Posterior cingulate gyrus (tissue), 11 donors: ENCODE data around the gene NFASC.

ENCODE experiments used
- DNase-seq, 10 donors: peaks; one replicate each; pipeline versions ENCODE4 v3.0.0 to v3.0.0-alpha.2; 2020 to 2021; ENCODE audit warnings: mixed read lengths in 3 of 10
- intact Hi-C: fragments of 100-400 bp; cut with DNase I; formaldehyde crosslinking; loops from one replicate; pipeline ENCODE4 v1.15.1; 2023

Gene NFASC

DNA sequence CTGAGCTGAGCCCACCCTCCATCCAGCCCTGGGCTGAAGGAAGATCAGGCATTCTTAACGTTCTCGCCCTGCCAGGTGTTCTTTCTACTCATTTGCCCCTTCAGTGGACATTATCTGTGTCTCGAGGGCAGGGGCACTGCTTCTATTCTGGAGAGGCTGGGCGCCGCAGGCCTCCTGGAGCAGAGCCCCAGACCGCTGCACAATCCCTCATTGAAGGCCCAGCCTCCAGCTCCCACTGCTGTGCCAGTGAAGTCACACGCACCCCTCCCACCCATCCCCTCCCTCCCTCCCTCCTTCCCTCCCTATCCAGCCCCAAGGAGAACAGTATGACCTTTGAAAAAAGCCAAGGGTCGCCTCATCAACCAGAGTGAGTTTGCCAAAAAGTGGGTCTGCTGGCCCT lies 76.7 kb downstream of the NFASC start:
- intact Hi-C loops = no loop called here
- DNase-seq = peak in 2 of 10 donors; percentile 56 to 88

DNA sequence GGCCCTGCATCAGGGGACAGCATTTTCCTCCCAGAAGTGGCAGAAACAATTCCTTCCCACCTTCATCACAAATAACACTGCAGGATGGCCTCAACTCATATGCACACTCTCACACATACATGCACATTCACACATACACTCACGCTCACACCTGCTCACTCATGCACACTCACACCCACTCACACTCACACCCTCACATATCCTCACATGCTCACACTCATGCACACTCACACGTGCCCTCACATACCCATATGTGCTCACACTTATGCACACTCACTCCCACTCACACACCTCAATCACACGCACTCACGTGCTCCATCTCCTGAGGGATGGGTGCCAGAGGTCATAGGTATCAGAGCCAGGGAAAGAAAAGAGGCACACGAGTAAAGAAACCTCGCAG lies 77.1 kb downstream of the NFASC start:
- DNase-seq = no peak
- intact Hi-C loops = no loop called here

DNA sequence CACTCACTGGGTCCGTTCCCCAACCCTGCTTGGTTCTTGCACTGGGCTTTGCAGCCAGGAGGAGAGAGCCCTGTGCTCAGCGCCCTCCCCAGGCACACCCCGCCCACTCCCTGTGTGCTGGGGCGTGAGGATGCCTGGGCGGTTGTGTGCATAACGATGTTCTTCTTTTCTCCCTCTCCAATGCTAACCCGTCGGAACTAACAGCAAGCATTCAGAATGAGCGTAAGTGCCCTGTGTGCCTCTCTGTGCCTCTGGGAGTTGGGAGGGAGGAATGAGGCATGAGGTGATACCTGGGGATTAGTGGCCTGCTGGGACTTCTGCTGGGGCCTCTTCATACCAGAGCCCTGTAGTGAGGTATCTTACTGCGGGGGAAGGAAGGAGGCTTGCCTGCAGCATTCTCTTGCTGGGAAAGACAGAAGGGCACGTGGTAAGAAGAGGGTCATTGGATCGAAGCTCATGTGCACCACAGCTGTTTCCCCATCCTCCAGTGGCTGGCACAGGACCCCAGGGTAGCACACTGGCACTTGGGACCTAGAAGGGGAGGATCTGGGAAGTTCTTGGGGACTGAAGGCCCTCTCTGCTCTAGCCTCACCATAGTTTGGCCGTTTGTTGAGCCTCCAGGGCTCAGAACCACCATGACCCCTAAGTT lies 79.8 kb downstream of the NFASC start:
- peak in 5 of 10 donors; percentile 42 to 93 (median 83) for DNase-seq
- intact Hi-C loops = no loop called here

DNA sequence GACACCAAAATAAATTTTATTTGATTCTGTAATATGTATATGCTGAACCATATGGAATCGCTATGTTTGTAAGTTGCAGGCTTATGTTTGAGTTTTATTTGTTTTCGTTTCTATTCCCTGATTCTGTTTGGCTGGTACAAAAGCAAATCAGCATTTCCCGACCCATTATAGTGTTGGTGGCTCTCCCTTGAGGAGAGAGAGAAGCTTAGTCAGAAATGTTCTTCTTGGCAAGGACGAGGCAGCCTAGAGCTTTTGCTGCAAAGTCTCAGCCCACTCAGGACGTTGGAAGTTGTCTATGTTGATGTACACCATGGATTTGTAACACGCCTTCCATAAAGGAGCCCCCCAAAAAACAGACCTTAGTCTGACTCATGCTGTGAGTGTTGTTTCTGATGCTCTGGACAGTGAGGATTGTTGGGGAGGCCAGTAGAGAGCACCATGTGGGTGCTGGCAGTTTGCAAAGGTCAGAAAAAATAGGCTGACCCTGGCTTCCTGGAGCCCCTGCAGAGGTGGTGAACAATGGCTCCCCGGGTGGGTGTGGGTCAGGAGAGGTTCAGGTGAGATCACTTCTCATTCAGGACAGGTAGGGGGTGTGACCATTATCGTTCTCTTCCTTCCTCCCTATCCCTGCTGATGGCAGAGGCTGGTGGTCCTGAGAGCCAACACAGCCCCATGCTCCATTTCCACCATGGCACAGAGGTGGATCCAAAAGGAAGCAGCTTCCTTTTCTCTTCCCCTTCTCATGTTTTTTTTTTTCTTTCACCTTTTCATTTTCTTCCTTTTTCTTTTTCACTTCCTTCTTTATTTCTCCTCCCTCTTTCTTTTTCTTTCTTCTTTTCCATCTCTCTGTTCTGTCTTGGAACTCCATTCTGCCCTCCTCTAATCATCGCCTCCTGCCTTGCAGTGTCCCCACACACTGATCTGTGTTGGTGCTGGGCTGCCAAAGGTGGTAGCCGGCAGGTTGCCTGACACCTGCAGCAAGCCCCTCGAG lies 88.0 kb downstream of the NFASC start:
- DNase-seq = peak in 1 of 10 donors; percentile 80
- intact Hi-C loops = no loop called here

DNA sequence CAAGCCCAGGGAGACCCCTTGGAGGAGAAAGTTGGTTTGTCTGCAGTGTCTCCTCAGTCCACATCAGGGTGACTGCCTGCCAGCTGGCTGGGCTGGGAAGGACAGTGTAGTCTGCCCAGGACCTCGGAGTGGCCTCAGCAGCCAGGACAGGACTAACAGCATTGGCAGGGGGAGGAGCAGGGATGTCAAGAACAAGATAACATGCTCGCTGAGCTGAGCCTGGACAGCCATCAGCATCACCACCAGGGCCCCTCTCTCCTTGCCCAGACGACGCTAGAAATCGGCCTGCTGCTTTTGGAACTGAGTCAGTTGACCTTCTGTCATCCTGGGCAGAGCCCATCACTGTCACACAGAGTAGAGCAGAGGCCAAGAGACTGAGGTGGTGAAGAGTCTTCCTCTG lies 88.7 kb downstream of the NFASC start:
- peak in 1 of 10 donors; percentile 86 for DNase-seq

DNA sequence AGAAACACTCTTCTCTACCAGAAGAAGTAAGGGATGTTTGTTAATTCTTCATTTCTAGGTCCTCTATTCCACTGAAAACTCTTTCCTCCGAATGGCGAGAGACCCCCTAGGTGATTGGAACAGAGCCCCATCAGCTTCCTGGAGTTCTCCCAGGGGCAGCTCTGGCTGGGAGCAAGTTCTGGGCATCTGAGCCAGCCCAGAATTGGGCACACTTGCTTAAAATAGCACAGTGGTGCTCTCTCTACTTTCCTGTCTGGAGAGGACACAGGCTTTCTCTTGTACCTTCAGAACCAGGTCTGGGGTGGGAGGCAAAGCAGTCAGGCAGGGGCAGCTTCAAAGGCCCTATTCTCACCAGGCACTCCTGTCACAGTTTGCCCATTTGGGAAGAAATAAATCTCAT lies 89.2 kb downstream of the NFASC start:
- intact Hi-C loops = no loop called here
- peak in 1 of 10 donors; percentile 45 for DNase-seq

More for the DNA sequence above, 88.7 kb downstream of the NFASC start:
- intact Hi-C loops = no loop called here

DNA sequence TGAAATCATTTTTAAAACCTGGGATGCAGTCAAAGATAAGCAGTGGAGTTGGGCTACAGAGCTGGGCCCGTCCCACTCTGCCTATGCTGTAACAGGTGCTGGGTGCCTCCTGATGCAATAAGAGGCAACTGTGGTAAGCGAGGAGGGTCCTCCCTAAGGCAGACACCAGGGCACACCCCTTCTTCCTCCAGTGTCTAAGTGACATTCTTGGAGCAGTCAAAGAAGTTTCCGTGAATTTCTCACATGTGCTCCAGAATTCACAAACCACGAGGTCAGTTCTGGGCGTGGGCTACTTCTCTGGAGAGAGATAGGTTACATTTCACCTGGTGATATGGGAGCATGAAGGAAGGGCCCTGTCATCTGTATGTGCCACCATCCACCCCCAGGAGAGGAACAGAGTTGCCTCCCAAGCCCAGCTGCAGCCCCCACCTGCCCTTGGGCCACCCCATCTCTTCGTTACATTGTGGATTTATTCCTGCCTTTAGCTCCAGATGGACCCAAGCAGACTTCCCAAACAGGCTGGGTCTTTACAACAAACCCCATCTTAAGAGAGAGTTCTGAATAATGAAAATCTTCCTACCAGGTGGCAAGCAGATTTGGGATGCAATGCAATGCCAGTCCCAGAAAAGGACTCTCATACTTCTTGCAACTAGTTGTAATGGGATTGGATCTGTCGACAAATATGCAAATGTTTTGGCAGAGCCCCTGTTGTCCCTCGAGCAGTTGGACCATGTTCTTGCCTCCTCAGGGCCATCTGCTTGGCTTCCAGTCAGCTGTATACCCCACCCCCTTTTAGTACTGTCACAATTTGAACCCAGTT lies 89.9 kb downstream of the NFASC start:
- peak in 1 of 10 donors; percentile 45 for DNase-seq
- intact Hi-C loops = no loop called here

DNA sequence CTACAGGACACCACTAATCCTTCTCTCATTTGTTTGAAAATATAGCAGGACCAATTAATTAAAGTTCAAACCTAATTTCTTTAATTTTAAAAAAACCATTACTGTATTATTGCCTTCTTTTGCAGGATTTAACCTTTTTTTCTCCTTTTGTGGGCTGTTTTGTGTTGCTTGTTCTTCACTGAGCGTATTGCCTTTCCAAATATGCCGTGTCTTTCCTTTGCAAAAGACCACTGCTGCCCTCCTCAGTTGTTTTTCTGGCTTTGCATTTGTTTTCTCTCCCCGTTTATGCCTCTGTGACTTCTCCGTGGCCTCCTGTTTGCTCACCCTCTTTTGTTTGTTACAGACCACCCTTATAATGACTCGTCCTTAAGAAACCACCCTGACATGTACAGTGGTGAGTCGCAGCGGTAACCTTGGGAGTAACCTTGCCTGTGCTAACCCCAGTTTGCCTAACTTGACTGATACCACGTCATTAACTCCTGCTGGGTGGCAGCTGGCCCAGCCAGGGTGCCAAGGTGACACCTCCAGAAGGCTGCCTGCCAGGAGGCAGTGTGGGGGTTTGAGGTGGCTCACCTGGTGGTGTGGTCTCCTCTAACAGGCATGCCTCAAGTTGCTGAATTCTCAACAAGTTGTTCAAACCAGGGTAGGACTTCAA lies 91.2 kb downstream of the NFASC start:
- DNase-seq = peak in 1 of 10 donors; percentile 22
- intact Hi-C loops = no loop called here

DNA sequence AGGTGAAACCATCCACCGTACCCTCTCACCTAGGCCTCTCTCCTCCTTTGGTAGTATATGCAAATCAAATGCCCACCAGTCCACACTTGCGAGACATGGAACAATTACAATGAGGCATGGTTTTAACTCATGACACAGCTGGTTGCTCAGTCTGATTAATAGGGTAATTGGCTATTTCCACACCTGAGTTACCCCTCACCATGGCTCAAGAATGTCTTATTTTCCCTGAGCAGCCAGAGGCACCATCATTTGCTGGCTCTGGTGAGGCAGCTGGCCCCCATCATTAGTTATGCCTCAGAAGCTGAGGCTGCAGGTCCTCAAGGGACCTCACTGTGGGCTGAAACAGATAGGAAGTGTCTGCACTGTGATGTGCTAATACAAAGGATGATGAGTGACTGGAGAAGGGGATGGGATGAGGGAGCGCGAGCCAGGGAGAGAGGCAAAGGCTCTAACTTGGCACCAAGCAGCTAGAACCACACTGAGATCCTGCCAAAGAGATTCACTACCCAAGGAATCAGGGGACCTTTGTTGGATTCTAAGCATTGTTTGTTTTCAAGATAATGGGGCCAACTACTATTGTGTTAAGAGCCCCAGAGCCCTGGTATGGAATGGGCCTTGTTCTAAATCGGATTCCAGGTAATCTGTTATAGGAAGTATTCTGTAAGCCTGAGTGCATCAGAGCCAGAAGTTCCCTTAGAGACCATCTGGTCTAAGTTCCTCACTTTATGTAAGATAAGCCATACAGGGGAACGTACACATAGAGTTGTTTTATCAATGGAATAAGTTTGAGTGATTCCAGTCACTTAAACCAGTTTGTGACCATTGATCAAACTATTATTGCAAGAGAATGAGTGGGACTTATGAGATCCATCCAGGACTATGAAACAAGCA lies 92.3 kb downstream of the NFASC start:
- no peak for DNase-seq
- intact Hi-C loops = no loop called here

DNA sequence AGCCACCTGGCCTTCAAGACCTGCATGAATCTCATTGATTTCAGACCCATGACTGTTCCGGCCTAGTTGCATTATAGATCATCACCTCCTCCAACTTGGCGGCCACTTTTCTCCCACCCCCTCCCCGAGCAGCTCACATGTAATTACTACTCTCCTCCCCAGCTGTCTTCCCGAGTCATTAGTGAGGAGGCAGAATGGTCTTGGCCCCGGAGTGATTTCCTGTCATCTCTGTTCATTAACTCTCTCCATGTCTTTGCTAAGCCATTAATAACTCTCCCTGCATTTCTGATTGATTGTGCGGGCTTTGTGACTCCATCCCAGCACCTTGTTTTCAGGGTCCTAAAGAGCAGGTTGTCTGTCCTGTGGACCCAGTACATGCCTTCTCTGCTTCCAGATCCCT lies 96.8 kb downstream of the NFASC start:
- intact Hi-C loops = no loop called here

DNA sequence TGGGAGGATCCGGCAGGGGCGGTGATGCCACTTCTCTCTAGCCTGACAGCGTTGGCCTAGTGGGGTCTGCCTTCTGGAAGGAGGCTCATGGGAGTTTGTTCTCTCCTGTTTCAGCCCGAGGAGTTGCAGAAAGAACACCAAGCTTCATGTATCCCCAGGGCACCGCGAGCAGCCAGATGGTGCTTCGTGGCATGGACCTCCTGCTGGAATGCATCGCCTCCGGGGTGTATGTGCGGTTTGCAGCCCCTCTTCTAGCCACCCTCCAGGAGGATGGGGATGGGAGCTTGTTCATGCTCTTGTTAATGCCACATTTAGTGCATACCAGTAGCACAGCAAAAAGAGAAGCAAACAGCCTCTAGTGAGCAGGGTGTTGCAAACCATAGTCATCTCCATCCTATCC lies 97.5 kb downstream of the NFASC start:
- DNase-seq = peak in 1 of 10 donors; percentile 67
- intact Hi-C loops = no loop called here

More for the DNA sequence above, 96.8 kb downstream of the NFASC start:
- no peak for DNase-seq

DNA sequence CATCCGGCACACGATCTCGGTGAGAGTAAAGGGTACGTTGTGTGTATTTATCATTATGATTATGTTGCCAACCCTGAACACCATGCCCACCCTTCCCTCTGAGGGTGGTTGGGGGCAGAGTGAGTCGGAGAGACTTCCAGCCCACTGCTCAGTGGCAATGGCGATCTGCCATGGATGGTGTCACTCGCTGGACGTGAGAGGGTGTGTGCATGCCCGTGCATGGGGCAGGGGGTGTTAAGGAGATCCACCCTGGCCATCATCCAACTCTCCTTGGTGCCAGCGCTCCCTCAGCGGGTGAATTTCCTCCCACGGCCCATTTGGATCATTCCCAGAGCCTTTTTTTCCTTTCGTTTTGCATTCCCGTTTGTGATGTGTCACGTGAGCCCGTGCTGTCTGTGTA lies 98.3 kb downstream of the NFASC start:
- intact Hi-C loops = no loop called here
- no peak for DNase-seq

DNA sequence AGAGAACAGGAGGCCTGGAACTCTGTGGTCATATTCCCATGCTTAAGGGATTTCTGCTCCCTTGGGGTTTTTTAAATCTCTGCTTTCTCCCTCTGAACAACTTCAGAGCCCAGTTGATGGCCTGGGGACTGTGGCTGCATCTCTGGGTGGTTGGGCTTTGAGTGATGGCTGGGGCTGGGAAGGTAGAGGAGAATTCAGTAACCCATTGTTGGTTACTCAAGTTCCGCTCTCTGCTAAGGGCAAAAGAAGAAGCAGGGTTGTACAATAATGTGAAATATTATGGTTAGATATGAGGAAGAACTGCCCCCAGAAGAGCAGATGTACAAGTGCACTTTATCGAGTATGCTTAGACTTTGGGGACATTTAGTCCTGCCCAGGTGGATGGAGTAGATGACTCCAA lies 100.3 kb downstream of the NFASC start:
- no peak for DNase-seq
- intact Hi-C loops = no loop called here

DNA sequence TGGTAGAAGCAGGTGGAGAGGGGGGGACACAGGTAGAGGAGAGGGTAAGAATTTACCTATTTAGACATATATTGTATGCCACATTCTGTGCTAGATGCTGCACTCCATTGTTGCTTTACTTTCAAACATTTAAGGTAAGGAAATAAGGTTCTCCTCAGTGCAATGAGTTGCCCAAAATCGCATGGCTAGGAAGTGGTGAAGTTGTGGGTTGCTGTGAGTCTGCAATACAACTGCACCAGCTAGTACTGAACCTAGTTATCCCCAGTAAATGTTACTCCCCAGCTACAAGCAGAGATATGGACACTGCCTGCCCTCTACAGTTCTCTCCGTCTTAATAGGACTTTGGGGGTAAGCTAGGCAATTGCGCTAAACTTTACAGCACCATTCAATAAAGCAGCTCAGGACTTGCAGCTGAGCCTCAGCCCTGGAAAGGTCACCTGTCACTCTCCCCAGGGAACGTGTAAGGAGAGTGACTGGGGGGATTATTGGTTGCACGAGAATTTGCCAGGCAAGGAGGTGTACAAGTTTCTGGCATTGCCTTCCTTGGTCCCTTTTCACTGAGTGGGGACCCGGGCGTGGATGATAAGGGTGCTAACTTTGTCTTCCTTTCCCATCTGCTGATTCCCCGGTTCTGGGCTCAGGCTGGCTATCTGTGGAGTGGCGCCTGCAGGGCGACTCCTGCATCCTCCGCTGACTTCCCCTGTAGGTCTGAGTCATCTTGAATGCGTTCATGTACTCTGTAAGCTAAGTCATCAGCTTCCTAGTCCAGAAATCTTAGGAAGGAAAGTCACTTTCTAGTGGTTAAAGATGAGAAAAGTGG lies 101.1 kb downstream of the NFASC start:
- intact Hi-C loops = no loop called here

DNA sequence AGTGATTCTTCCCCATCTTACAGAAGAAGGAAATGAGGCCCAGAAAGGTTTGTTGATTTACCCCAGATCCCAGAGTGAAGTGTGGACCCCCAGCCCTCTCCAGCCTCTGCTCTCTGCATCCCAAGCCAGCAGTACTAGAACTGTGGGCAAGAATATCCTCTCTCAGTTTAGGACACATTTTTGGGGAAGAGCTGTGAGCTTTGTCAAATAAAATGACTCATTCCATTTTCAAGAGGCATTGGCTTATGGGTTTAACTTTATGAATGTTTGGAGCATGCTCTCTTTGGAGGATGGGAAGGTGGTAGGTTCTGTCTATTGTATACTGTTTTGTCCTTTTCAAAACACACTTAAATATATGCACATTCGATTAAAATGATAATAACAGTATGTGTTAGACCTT lies 101.8 kb downstream of the NFASC start:
- intact Hi-C loops = no loop called here
- no peak for DNase-seq

More for the DNA sequence above, 101.1 kb downstream of the NFASC start:
- DNase-seq = peak in 1 of 10 donors; percentile 91

DNA sequence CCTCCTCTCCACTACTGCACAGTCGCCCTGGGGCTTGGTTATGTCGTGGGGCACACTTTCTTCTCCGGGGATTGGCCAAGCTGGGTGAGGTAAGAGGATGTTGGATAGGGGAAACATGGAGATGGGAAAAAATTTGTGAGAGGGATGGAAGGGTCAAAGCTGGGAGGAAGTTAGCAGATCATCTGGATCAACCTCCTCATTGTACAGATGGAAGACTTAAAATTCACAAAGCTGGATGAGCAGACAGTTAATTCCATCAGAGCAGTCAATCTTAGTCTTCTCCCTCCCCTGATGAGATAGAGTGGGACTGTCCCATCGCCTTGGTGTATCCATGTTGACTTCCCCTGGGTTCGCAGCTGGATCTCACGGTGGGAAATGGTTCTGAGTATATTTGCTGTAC lies 102.8 kb downstream of the NFASC start:
- intact Hi-C loops = no loop called here
- no peak for DNase-seq

DNA sequence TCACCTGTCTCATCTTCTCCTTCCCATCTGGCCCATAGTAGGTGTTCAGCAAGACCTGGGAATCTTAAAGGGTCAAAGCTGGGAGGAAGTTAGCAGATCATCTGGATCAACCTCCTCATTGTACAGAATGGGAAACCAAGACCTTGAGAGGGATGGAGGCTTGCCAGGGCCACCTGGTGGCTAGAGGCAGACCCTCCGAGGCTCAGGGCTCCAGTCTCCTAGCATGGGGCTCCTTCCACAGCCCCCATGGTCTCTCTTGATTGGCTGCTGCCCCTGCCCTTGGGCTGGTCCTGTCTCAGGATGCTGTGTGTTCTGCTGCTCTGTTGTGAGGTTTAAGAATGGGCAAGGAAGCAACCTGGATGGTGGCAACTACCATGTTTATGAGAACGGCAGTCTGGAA lies 103.7 kb downstream of the NFASC start:
- DNase-seq = no peak
- intact Hi-C loops = no loop called here

DNA sequence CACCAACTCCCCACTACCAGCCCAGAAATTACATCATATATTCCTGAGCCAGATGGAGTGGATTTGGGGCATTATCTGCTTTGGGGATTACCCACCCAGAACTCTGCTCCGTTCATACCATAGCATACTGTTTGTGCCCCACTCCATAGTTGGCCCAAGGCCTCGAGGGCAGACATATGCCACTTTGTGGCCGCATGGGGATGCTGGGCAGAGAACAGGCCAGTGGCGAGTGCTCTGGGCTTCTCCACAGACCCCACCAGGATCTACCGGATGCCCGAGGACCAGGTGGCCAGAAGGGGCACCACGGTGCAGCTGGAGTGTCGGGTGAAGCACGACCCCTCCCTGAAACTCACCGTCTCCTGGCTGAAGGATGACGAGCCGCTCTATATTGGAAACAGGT lies 104.4 kb downstream of the NFASC start:
- no peak for DNase-seq
- intact Hi-C loops = no loop called here
